Panc1 (cell line): ENCODE measurements around the gene AGAP1.

Experiments
- CTCF ChIP-seq: fragments of 450-650 bp; IDR thresholded peaks from 2 replicates; pipeline ENCODE4 v1.5.1; 2017; ENCODE audit warnings: mild to moderate bottlenecking
- POLR2AphosphoS5 ChIP-seq: IDR thresholded peaks from 2 replicates; pipeline ENCODE4 v1.6.1; 2012; ENCODE audit warnings: mild to moderate bottlenecking, low read depth, low read length, moderate library complexity
- SIN3A ChIP-seq: IDR thresholded peaks from 2 replicates; pipeline ENCODE4 v1.6.1; 2012; ENCODE audit warnings: low read depth, mild to moderate bottlenecking, low read length, moderate library complexity, borderline replicate concordance; ENCODE audit not compliant: insufficient read depth
- TF ChIP-seq, protein P1 (sequence below), 2 experiments: IDR thresholded peaks; 2 replicates each; pipeline ENCODE4 v1.6.1; 2011 to 2012; ENCODE audit warnings: low read depth in 2 of 2, control low read depth in 1 of 2, low read length in 1 of 2, mild to moderate bottlenecking in 1 of 2, moderate library complexity in 1 of 2; ENCODE audit not compliant: insufficient read depth in 1 of 2

DNA sequence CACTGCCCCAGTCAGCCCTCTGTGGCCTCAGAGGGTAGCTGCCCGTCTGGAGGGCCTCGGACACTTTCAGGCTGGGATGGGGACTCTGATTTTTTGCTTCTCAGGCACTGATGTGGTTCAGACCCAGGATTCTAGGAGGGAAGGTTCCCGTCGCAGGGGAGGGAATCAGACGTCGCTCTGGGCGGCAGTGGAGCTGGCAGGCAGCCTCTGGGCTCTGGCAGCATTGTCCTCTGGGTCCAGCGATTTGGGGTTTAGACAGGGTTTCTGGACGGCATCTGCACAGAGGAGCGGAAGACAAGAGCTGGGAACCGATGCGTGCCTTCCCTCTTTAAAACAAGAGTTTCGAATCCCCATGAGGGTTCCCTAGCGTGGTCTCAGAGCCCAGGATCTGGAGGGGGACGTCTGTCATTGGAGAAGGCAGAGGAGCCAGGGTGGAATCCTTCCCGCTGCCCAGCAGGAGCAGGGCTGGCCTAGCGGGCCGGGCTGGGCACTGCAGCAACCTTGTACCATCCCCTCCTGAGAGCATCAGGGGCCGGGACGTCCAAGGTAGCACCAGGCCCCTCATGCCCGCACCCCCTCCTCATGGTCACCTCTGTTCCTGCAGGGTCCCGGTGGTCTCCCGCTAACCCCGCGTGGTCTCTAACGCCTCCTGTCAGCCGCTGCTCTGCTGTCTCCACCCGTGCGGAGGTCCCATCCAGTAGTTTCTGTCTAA is 246.0 kb downstream of the AGAP1 start:
- TF ChIP-seq SIN3A = no peak
- no peak for TF ChIP-seq CTCF
- no peak for TF ChIP-seq POLR2AphosphoS5
- TF ChIP-seq, protein P1, sequence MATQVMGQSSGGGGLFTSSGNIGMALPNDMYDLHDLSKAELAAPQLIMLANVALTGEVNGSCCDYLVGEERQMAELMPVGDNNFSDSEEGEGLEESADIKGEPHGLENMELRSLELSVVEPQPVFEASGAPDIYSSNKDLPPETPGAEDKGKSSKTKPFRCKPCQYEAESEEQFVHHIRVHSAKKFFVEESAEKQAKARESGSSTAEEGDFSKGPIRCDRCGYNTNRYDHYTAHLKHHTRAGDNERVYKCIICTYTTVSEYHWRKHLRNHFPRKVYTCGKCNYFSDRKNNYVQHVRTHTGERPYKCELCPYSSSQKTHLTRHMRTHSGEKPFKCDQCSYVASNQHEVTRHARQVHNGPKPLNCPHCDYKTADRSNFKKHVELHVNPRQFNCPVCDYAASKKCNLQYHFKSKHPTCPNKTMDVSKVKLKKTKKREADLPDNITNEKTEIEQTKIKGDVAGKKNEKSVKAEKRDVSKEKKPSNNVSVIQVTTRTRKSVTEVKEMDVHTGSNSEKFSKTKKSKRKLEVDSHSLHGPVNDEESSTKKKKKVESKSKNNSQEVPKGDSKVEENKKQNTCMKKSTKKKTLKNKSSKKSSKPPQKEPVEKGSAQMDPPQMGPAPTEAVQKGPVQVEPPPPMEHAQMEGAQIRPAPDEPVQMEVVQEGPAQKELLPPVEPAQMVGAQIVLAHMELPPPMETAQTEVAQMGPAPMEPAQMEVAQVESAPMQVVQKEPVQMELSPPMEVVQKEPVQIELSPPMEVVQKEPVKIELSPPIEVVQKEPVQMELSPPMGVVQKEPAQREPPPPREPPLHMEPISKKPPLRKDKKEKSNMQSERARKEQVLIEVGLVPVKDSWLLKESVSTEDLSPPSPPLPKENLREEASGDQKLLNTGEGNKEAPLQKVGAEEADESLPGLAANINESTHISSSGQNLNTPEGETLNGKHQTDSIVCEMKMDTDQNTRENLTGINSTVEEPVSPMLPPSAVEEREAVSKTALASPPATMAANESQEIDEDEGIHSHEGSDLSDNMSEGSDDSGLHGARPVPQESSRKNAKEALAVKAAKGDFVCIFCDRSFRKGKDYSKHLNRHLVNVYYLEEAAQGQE (IDR thresholded peaks at IDR 0.05; ENCODE audit: insufficient read depth in 1 of 2, low read depth in 2 of 2, low read length in 1 of 2) = no peak
